ENCODE results near the gene DDX1. TPM values are rescaled to one million over a fixed set of nuclear protein-coding genes. Genes with fewer than 3 reads are reported as not detected.

Gene DDX1
- total RNA-seq, 4 donors from 2014 or later = 63.0 to 85.6 (median 75.2) TPM

- H3K4me1 ChIP-seq = peaks cover 26 to 28% of the 10 kb centered on the region in 2 donors
- no peaks in the 10 kb centered on the region for H3K9me3 ChIP-seq
- H3K4me3 ChIP-seq (replicated peaks in 1 of 3) = no peak overlapping the region
- no peak for TF ChIP-seq POLR2A (IDR thresholded peaks at IDR 0.05)
- no peak for TF ChIP-seq CTCF (IDR thresholded peaks at IDR 0.05)
- no peak for DNase-seq
- WGBS, 2 donors = 84 to 89% methylated on average over 4 of the region's 4 CpGs
- no peaks in the 10 kb centered on the region for H3K27me3 ChIP-seq
- H3K27ac ChIP-seq = no peak overlapping the region
- intact Hi-C loops (cut with DNase I) = no loop called here
- H3K36me3 ChIP-seq = no peaks in the 10 kb centered on the region
Observed at GRCh38 chr2:15643791-15644585, 52.3 kb downstream of the DDX1 start.

GRCh38 chr2:15645300-15645699 lies 53.6 kb downstream of the DDX1 start:
- DNase-seq = no peak
- Histone ChIP-seq H3K27ac (no peak overlapping the region), H3K36me3 (no peaks in the 10 kb centered on the region), H3K9me3 (no peaks in the 10 kb centered on the region), H3K27me3 (no peaks in the 10 kb centered on the region), H3K4me3 (replicated peaks in 1 of 3) (no peak overlapping the region), H3K4me1 (peaks cover 17 to 21% of the 10 kb centered on the region in 2 donors)
- no peak for TF ChIP-seq POLR2A (IDR thresholded peaks at IDR 0.05)
- no peak for TF ChIP-seq CTCF (IDR thresholded peaks at IDR 0.05)
- intact Hi-C loops (cut with DNase I) = no loop called here
- WGBS, 2 donors = 96 to 100% methylated on average over 2 of the region's 2 CpGs

GRCh38 chr2:15645720-15646385 lies 54.2 kb downstream of the DDX1 start:
- Histone ChIP-seq H3K4me3 (replicated peaks in 1 of 3) (no peak overlapping the region), H3K27ac (no peak overlapping the region), H3K4me1 (peaks cover 12 to 15% of the 10 kb centered on the region in 2 donors), H3K36me3 (no peaks in the 10 kb centered on the region), H3K9me3 (no peaks in the 10 kb centered on the region), H3K27me3 (no peaks in the 10 kb centered on the region)
- intact Hi-C loops (cut with DNase I) = no loop called here
- peak; percentile 40 to 59 for DNase-seq
- WGBS, 2 donors = 57 to 73% methylated on average over 9 of the region's 9 CpGs
- TF ChIP-seq POLR2A (IDR thresholded peaks at IDR 0.05) (no peak), CTCF (IDR thresholded peaks at IDR 0.05) (no peak)

GRCh38 chr2:15646661-15647060 lies 55.0 kb downstream of the DDX1 start:
- DNase-seq = no peak
- peaks cover 10 to 14% of the 10 kb centered on the region in 2 donors for H3K4me1 ChIP-seq
- intact Hi-C loops (cut with DNase I) = no loop called here
- no peak overlapping the region for H3K4me3 ChIP-seq (replicated peaks in 1 of 3)
- H3K9me3 ChIP-seq = no peaks in the 10 kb centered on the region
- WGBS, 2 donors = 93% methylated on average over 6 of the region's 6 CpGs
- no peak overlapping the region for H3K27ac ChIP-seq
- no peaks in the 10 kb centered on the region for H3K36me3 ChIP-seq
- no peaks in the 10 kb centered on the region for H3K27me3 ChIP-seq
- TF ChIP-seq POLR2A (IDR thresholded peaks at IDR 0.05) (no peak), CTCF (IDR thresholded peaks at IDR 0.05) (no peak)
